OCI-LY1 (cell line): Measurements from ENCODE around the gene MAD1L1.
A peak's percentile ranks its signal among the peaks of the same experiment; 100 is the strongest.

Experiments used
- H2AFZ ChIP-seq: fragments of 200-600 bp; sonication (generic), shearing (Covaris generic); 2 replicates; pipeline ENCODE4 v1.6.0; 2014; ENCODE audit warnings: antibody characterized with exemption, mild to moderate bottlenecking, low read length
- H3F3A ChIP-seq: fragments of 200-600 bp; sonication (generic), shearing (Covaris generic); 2 replicates; pipeline ENCODE4 v1.6.0; 2014; ENCODE audit warnings: mild to moderate bottlenecking, antibody characterized with exemption, low read length, moderate library complexity; ENCODE audit not compliant: insufficient read depth
- H3K27ac ChIP-seq: fragments of 200-600 bp; sonication (generic); 2 replicates; pipeline ENCODE4 v1.5.1; 2014; ENCODE audit warnings: low read length, mixed run types, mild to moderate bottlenecking, low read depth; ENCODE audit not compliant: poor library complexity, severe bottlenecking
- H3K27me3 ChIP-seq: fragments of 200-600 bp; sonication (generic); 2 replicates; pipeline ENCODE4 v1.6.0; 2014; ENCODE audit warnings: antibody characterized with exemption, mild to moderate bottlenecking, low read length, moderate library complexity; ENCODE audit not compliant: insufficient read depth
- H3K36me3 ChIP-seq: fragments of 200-600 bp; sonication (generic); 2 replicates; pipeline ENCODE4 v1.6.1; 2014; ENCODE audit warnings: mild to moderate bottlenecking, antibody characterized with exemption, low read length, moderate library complexity, mixed read lengths; ENCODE audit not compliant: insufficient read depth
- H3K4me1 ChIP-seq: fragments of 200-600 bp; sonication (generic); 2 replicates; pipeline ENCODE4 v1.5.1; 2014; ENCODE audit warnings: mild to moderate bottlenecking, low read length, moderate library complexity; ENCODE audit not compliant: insufficient read depth, severe bottlenecking
- H3K4me2 ChIP-seq: fragments of 200-600 bp; sonication (generic), shearing (Covaris generic); 2 replicates; pipeline ENCODE4 v1.6.1; 2014; ENCODE audit warnings: low read length
- H3K4me3 ChIP-seq: fragments of 200-600 bp; sonication (generic); 2 replicates; pipeline ENCODE4 v1.5.1; 2014; ENCODE audit warnings: low read length, low read depth, mild to moderate bottlenecking, mixed read lengths; ENCODE audit not compliant: poor library complexity, severe bottlenecking
- H3K79me2 ChIP-seq: fragments of 200-600 bp; shearing (Covaris generic); 2 replicates; pipeline ENCODE4 v1.6.1; 2016; ENCODE audit warnings: mixed run types, low read length, mixed read lengths; ENCODE audit not compliant: insufficient read depth
- H3K9ac ChIP-seq: fragments of 200-600 bp; sonication (generic), shearing (Covaris generic); 2 replicates; pipeline ENCODE4 v1.6.1; 2014; ENCODE audit warnings: mild to moderate bottlenecking, low read length, mixed read lengths
- H3K9me2 ChIP-seq: fragments of 200-600 bp; sonication (generic), shearing (Covaris generic); 2 replicates; pipeline ENCODE4 v1.6.1; 2014; ENCODE audit warnings: low read depth, mild to moderate bottlenecking, low read length, mixed read lengths
- H3K9me3 ChIP-seq: fragments of 200-600 bp; shearing (Covaris generic); 2 replicates; pipeline ENCODE4 v1.6.1; 2014; ENCODE audit warnings: low read length, mixed read lengths
- H4K20me1 ChIP-seq: fragments of 200-600 bp; sonication (generic), shearing (Covaris generic); 2 replicates; pipeline ENCODE4 v1.6.0; 2016; ENCODE audit warnings: mild to moderate bottlenecking, low read length; ENCODE audit not compliant: insufficient read depth
- EZH2 ChIP-seq: fragments of 200-600 bp; sonication (generic), shearing (Covaris generic); IDR thresholded peaks from 2 replicates; pipeline ENCODE4 v1.8.0; 2017; ENCODE audit warnings: borderline replicate concordance, mixed run types, mild to moderate bottlenecking, antibody characterized with exemption, low read length, moderate library complexity, mixed read lengths
- TF ChIP-seq, protein P1 (sequence below): fragments of 200-600 bp; sonication (generic), shearing (Covaris generic); IDR thresholded peaks from 2 replicates; pipeline ENCODE4 v1.5.1; 2017; ENCODE audit warnings: mild to moderate bottlenecking, antibody characterized with exemption, low read length, moderate library complexity, mixed read lengths

The MAD1L1 gene

DNA sequence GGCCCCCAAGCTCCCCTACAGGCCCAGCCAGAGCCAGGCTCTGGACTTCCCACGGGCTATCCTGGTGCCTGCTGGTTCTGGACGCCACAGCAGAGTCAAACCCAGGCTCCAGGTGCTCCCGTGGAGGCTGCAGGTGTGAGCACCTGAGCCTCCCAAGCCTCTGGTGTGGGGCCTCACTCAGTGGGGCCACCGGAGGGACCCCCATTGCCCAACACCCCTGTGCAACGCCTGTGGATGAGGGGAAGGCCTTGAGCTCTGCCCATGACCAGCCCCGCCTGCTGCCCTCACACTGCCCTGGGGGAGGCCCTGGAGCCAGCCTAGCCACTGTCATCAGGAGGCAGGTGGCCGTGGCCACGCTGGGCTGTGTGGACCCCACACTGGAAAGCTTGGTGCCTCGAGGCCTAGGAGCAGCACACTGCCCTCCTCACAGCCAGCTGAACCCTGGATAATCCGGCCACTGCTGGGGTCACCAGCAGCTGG lies 229.3 kb downstream of the MAD1L1 start:
- no peaks in the 10 kb centered on the region for H4K20me1 ChIP-seq
- H3K9me2 ChIP-seq, result no peaks in the 10 kb centered on the region
- no peaks in the 10 kb centered on the region for H3K27me3 ChIP-seq
- H3F3A ChIP-seq, result no peaks in the 10 kb centered on the region
- peaks cover 14% of the 10 kb centered on the region; the same call in 1 of the 2 replicates for H3K36me3 ChIP-seq
- no peaks in the 10 kb centered on the region for H3K79me2 ChIP-seq
- H3K4me2 ChIP-seq, result no peak overlapping the region
- H3K4me3 ChIP-seq, result no peak overlapping the region
- H2AFZ ChIP-seq, result no peak overlapping the region
- H3K9ac ChIP-seq, result no peak overlapping the region
- peaks cover 22% of the 10 kb centered on the region for H3K4me1 ChIP-seq
- H3K9me3 ChIP-seq, result no peaks in the 10 kb centered on the region
- no peak for TF ChIP-seq EZH2
- TF ChIP-seq, protein P1, sequence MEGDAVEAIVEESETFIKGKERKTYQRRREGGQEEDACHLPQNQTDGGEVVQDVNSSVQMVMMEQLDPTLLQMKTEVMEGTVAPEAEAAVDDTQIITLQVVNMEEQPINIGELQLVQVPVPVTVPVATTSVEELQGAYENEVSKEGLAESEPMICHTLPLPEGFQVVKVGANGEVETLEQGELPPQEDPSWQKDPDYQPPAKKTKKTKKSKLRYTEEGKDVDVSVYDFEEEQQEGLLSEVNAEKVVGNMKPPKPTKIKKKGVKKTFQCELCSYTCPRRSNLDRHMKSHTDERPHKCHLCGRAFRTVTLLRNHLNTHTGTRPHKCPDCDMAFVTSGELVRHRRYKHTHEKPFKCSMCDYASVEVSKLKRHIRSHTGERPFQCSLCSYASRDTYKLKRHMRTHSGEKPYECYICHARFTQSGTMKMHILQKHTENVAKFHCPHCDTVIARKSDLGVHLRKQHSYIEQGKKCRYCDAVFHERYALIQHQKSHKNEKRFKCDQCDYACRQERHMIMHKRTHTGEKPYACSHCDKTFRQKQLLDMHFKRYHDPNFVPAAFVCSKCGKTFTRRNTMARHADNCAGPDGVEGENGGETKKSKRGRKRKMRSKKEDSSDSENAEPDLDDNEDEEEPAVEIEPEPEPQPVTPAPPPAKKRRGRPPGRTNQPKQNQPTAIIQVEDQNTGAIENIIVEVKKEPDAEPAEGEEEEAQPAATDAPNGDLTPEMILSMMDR, result no peak
- H3K27ac ChIP-seq, result peak overlapping the region; percentile 44

DNA sequence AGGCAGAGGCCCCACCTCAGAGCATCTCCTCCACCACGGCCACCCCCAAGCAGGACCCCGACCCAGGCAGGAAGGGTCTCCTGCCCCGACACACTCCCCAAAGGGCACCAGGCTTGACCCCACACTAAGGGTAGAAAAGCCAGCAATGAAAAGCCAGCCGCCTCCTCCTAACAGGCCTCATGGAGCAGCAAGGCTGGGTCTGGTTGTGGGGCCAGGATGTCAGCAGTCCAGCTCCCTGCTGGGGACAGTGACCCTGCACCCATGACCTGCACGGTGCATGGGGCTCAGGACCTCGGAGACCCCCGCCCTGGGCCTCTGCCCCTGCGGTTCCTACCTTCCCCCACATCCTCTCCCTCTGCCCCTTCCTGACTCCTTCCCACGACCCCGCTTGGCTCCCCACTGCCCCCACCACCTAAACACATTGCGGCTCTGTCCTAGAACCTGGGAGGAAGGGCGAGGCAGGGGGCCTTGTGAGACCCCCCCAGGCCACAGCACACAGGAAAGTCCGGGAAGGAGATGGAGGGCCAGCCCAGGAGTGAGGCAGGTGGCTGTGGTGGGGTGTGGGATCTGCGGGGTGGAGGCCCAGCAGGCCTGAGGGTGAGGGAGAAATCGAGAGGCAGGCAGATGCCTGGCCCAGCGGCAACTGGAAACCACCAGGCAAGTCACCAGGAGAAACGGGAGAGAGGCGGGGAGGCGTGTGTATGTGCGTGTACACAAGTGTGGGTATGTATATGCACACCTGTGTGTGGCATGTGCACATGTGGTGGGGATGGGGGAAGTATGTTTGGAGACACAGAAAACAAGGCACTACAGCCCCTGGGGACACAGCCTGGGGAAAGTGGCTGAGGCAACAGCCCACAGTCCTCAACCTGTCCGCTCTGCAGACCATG lies 229.9 kb downstream of the MAD1L1 start:
- peaks cover 15% of the 10 kb centered on the region for H3K4me1 ChIP-seq

DNA sequence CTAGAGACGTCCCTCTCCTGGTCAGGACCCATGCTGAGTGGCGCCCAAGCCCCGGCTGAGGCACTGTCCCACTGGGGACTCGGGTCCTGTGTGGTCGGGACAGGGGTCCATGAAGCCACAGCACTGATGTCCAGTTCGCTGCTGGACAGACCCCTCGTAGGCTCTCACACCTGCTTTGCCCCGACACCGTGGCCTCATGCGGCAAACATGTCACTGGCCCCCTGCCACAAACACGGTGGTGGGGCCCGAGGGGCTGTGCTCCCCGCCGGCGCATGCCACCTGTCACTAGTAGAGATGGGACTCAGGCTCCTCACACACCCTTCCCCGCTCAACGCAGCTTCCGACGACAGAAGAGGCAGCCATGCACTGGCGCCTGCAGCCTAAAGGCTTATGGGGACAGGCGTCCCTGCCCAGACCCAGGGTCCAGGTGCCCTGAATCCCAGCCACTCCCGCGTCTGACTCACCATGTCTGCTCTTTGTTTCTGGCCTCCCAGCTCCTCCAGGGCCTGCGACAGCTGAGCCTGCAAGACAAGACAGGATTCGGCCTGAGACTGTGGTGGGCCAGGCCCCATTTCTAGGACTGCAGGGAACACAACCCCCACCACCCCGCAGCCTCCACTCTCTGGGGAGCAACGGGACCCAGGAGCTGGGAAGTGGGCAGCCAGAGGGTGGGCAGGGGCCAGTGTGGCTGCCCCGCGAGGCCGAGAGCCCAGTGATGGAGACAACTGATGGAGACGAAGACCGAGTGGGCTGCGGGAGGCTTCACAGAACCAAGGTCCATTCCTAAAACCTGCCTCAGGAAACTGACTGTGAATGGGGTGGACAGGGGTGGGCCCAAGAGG lies 230.9 kb downstream of the MAD1L1 start:
- no peaks in the 10 kb centered on the region for H3F3A ChIP-seq
- no peaks in the 10 kb centered on the region for H3K27me3 ChIP-seq
- no peaks in the 10 kb centered on the region for H3K9me3 ChIP-seq
- H3K36me3 ChIP-seq, result peaks cover 9% of the 10 kb centered on the region; the same call in 1 of the 2 replicates
- no peak overlapping the region for H2AFZ ChIP-seq
- H3K4me3 ChIP-seq, result no peak overlapping the region
- H3K9ac ChIP-seq, result no peak overlapping the region
- H3K4me1 ChIP-seq, result peaks cover 15% of the 10 kb centered on the region
- no peaks in the 10 kb centered on the region for H3K9me2 ChIP-seq
- H3K79me2 ChIP-seq, result no peaks in the 10 kb centered on the region
- no peak overlapping the region for H3K4me2 ChIP-seq
- H3K27ac ChIP-seq, result no peak overlapping the region
- no peaks in the 10 kb centered on the region for H4K20me1 ChIP-seq
- no peak for TF ChIP-seq EZH2

More for the DNA sequence above, 229.9 kb downstream of the MAD1L1 start:
- no peaks in the 10 kb centered on the region for H3F3A ChIP-seq
- H3K9ac ChIP-seq, result no peak overlapping the region
- H2AFZ ChIP-seq, result no peak overlapping the region
- no peak overlapping the region for H3K4me3 ChIP-seq
- no peaks in the 10 kb centered on the region for H3K79me2 ChIP-seq
- no peak overlapping the region for H3K4me2 ChIP-seq
- peak overlapping the region; percentile 44 for H3K27ac ChIP-seq
- H3K9me3 ChIP-seq, result no peaks in the 10 kb centered on the region
- no peaks in the 10 kb centered on the region for H3K9me2 ChIP-seq
- peaks cover 12% of the 10 kb centered on the region; the same call in 1 of the 2 replicates for H3K36me3 ChIP-seq
- TF ChIP-seq EZH2, result no peak
- TF ChIP-seq, protein P1, result no peak
- H4K20me1 ChIP-seq, result no peaks in the 10 kb centered on the region
- H3K27me3 ChIP-seq, result no peaks in the 10 kb centered on the region
